SK-N-SH (cell line): ENCODE results near the gene ABCA4.

Experiments used
- EZH2phosphoT487 ChIP-seq: fragments of 200-600 bp; sonication (generic); IDR thresholded peaks from 2 replicates; pipeline ENCODE4 v1.6.1; 2017; ENCODE audit warnings: low read depth, mixed run types, mild to moderate bottlenecking, antibody characterized with exemption, moderate library complexity, borderline replicate concordance
- GABPA ChIP-seq: IDR thresholded peaks from 2 replicates; pipeline ENCODE4 v1.4.0; 2012; ENCODE audit warnings: low read depth, mild to moderate bottlenecking
- JUND ChIP-seq: IDR thresholded peaks from 2 replicates; pipeline ENCODE4 v1.4.0; 2012
- RAD21 ChIP-seq: IDR thresholded peaks from 2 replicates; pipeline ENCODE4 v1.6.1; 2012; ENCODE audit warnings: mild to moderate bottlenecking, low read length
- RFX5 ChIP-seq: IDR thresholded peaks from 2 replicates; pipeline ENCODE4 v1.6.1; 2012; ENCODE audit warnings: mild to moderate bottlenecking, improper control_type of control experiment, low read length
- SMC3 ChIP-seq: IDR thresholded peaks from 2 replicates; pipeline ENCODE4 v1.6.1; 2012; ENCODE audit warnings: low read depth, low read length, improper control_type of control experiment
- TAF1 ChIP-seq: IDR thresholded peaks from 2 replicates; pipeline ENCODE4 v1.6.1; 2012; ENCODE audit warnings: low read depth, mild to moderate bottlenecking, low read length, moderate library complexity, borderline replicate concordance
- TF ChIP-seq, protein P1 (sequence below): fragments of 200-600 bp; sonication (generic); IDR thresholded peaks from 2 replicates; pipeline ENCODE4 v1.6.1; 2017; ENCODE audit warnings: antibody characterized with exemption, mild to moderate bottlenecking, moderate library complexity
- TF ChIP-seq, protein P2 (sequence below): IDR thresholded peaks from 2 replicates; pipeline ENCODE4 v1.6.1; 2012; ENCODE audit warnings: mild to moderate bottlenecking, low read depth, low read length, moderate library complexity

DNA sequence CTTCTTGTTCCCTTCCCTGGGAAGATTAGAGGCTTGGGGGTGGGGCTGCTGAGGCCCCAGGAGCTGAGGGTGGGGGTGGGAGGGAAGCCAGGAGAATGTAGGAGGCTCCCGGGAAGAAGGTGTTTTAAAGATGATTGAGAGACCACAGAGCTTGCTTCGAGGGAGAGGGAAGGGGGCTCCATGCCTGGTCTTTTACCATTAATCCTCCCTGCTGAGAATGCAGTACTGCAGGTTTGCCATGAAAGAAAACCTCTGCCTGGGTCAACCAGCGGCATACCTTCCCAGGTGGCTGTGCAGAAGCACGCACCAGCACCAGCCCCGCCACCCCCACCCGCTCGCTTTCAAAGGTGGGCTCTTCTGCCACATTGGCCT, 15.4 kb downstream of the ABCA4 start:
- TF ChIP-seq, protein P1, sequence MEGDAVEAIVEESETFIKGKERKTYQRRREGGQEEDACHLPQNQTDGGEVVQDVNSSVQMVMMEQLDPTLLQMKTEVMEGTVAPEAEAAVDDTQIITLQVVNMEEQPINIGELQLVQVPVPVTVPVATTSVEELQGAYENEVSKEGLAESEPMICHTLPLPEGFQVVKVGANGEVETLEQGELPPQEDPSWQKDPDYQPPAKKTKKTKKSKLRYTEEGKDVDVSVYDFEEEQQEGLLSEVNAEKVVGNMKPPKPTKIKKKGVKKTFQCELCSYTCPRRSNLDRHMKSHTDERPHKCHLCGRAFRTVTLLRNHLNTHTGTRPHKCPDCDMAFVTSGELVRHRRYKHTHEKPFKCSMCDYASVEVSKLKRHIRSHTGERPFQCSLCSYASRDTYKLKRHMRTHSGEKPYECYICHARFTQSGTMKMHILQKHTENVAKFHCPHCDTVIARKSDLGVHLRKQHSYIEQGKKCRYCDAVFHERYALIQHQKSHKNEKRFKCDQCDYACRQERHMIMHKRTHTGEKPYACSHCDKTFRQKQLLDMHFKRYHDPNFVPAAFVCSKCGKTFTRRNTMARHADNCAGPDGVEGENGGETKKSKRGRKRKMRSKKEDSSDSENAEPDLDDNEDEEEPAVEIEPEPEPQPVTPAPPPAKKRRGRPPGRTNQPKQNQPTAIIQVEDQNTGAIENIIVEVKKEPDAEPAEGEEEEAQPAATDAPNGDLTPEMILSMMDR = no peak
- TF ChIP-seq SMC3 (no peak), GABPA (no peak), TAF1 (no peak), EZH2phosphoT487 (no peak), JUND (no peak), RFX5 (no peak), RAD21 (no peak)
- TF ChIP-seq, protein P2, sequence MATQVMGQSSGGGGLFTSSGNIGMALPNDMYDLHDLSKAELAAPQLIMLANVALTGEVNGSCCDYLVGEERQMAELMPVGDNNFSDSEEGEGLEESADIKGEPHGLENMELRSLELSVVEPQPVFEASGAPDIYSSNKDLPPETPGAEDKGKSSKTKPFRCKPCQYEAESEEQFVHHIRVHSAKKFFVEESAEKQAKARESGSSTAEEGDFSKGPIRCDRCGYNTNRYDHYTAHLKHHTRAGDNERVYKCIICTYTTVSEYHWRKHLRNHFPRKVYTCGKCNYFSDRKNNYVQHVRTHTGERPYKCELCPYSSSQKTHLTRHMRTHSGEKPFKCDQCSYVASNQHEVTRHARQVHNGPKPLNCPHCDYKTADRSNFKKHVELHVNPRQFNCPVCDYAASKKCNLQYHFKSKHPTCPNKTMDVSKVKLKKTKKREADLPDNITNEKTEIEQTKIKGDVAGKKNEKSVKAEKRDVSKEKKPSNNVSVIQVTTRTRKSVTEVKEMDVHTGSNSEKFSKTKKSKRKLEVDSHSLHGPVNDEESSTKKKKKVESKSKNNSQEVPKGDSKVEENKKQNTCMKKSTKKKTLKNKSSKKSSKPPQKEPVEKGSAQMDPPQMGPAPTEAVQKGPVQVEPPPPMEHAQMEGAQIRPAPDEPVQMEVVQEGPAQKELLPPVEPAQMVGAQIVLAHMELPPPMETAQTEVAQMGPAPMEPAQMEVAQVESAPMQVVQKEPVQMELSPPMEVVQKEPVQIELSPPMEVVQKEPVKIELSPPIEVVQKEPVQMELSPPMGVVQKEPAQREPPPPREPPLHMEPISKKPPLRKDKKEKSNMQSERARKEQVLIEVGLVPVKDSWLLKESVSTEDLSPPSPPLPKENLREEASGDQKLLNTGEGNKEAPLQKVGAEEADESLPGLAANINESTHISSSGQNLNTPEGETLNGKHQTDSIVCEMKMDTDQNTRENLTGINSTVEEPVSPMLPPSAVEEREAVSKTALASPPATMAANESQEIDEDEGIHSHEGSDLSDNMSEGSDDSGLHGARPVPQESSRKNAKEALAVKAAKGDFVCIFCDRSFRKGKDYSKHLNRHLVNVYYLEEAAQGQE = no peak
